ENCODE measurements around the gene SCAMP4.

Gene SCAMP4

DNA sequence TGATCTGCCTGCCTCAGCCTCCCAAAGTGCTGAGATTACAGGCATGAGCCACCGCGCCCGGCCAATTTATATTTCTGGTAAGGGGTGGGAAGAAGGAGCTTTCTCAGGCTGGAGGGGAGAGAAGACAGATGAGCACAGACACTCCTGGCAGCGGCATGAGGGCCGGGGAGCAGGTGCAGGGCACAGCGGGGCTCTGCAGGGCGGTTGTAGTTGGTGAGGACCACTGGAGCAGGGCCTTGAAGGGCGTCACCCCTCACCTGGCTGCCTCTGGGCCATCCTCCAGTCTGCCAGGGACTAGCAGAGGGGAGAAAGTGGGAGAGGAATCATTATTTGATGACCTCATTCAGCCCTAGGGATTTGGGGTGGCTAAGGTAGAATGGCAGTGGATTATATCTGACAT is 27.2 kb downstream of the SCAMP4 start:
- no peak for DNase-seq (ENCODE audit: low read depth)
- no peak overlapping the region for H3K4me3 ChIP-seq (ENCODE audit: low read depth, low read length)

- H3K4me3 ChIP-seq (ENCODE audit: low read depth, low read length), result no peak overlapping the region
- DNase-seq (ENCODE audit: low read depth), result no peak
These were observed 28.0 kb downstream of the SCAMP4 start for GRCh38 chr19:1933244-1933643.

DNA sequence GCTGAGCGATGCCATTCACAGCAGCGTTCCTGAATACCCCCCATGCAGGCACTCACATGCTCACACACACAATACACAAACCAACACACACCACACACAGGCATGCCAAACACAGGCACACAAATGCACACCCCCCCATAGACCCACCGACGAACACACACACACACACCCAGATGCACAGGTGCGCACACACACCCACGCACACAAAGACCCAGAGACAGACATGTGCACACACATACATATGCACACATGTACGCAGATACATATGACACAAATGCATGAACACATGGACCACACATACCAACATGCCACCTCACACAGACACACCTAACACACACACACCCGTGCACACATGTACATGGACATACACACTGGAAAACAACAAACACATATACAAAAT is 28.7 kb downstream of the SCAMP4 start:
- no peak for DNase-seq (ENCODE audit: low read depth)
- no peak overlapping the region for H3K4me3 ChIP-seq (ENCODE audit: low read depth, low read length)

DNA sequence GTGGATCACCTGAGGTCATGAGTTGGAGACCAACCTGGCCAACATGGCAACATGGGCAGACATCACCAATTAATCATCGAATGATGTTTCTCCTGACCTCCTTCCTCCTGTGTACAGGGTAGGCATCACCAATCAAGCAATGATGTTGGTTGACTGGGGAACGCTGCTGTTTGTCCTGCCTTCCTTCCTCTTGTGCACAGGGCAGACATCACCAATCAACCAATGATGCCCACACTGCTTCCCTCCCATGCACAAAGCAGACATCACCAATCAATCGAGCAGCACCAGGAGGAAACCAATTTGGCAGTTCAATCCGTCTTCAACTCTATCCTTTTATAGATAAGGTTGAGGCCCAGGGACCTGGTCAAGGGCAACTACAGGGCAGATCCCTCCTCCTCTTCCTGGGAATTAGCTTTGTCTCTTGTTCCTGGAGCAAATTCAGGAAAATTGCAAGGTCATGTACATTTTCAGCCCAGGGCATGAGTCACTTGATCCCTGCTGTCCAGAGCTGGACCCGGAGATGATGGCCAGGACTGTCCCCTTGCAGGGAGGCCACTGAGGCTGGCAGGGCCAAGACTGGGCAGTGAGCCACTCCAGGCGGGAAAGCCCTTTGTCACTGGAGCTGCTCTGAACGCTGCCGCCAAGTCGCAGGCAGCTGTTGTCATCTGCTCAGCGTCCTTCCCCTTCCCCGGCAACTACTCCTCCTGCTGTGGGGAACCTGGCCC is 30.4 kb downstream of the SCAMP4 start:
- H3K4me3 ChIP-seq (ENCODE audit: low read depth, low read length), result no peak overlapping the region
- no peak for DNase-seq (ENCODE audit: low read depth)

- H3K4me3 ChIP-seq (ENCODE audit: low read depth, low read length), result no peak overlapping the region
- no peak for DNase-seq (ENCODE audit: low read depth)
These were observed 31.2 kb downstream of the SCAMP4 start for GRCh38 chr19:1936430-1936829.

GRCh38 chr19:1936916-1937610 is 31.9 kb downstream of the SCAMP4 start:
- no peak for DNase-seq (ENCODE audit: low read depth)
- H3K4me3 ChIP-seq (ENCODE audit: low read depth, low read length), result no peak overlapping the region

DNA sequence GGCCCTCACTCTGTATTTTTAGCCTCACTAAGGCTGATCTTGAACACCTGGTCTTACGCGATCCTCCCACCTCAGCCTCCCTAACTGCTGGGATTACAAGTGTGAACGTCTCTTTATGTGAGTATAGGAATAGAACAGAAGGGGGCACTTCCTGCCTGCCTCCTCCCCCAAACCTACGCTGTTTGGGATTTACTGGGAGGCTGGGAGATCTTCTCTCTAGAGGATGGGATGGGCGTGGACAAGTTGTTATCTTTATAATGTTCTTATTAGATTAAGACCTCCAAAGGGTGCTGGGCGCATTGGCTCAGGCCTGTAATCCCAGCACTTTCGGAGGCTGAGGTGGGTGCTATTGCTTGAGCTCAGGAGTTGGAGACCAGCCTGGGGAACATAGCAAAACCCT is 32.9 kb downstream of the SCAMP4 start:
- no peak for DNase-seq (ENCODE audit: low read depth)
- no peak overlapping the region for H3K4me3 ChIP-seq (ENCODE audit: low read depth, low read length)

DNA sequence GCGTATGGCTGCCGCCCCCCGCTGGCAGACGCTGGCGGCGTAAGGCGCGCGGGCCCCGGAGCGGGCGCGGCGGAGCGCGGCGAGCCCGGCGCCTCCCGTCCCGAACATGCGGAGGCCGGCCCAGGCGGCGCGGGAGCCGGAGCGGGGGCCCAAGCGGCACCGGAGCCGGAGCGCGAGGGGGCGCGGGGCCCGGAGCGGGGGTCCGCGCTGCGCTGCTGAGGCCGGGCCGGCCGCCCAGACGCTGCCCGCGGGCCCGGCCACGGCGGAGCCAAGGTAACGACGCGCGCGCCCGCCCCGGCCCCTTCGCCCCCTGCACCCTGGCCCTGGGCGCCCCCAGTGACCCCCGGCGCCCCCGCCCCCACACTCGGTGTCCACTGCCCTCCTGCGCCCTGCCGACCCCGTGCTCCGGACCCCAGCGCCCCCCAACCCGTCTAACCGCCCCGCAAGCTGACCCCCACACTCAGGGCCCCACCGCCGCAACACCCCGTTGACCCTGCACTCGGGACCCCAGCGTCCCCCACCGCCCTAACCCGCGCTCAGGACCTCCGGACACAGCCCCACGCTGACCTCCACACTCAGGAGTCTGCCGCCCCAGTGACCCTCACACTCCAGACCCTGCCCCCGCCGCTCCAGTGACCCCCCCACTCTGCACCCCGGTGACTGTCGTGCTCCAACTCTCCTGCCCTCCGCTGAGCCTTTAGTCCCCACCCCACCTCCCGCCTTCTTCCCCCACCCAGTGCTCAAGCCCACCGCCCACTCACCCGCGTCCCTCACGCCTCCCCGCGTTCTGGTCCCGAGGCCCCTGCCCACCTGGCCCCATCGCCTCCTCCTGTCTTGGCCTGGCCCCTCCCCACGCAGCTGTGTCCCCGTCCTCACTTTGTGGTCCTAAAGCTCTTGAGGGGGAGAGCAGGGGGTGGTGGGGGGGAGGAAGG is 36.2 kb downstream of the SCAMP4 start, which contains the start of gene CSNK1G2:
TSS of gene CSNK1G2 (plus strand) at position 27 of the 932 bp plus-strand sequence. CDS start 28,601 bp downstream, outside the sequence.
- peak within 1 kb of the TSS; percentile 79 for H3K4me3 ChIP-seq (ENCODE audit: low read depth, low read length)
- DNase-seq (ENCODE audit: low read depth), result no peak

DNA sequence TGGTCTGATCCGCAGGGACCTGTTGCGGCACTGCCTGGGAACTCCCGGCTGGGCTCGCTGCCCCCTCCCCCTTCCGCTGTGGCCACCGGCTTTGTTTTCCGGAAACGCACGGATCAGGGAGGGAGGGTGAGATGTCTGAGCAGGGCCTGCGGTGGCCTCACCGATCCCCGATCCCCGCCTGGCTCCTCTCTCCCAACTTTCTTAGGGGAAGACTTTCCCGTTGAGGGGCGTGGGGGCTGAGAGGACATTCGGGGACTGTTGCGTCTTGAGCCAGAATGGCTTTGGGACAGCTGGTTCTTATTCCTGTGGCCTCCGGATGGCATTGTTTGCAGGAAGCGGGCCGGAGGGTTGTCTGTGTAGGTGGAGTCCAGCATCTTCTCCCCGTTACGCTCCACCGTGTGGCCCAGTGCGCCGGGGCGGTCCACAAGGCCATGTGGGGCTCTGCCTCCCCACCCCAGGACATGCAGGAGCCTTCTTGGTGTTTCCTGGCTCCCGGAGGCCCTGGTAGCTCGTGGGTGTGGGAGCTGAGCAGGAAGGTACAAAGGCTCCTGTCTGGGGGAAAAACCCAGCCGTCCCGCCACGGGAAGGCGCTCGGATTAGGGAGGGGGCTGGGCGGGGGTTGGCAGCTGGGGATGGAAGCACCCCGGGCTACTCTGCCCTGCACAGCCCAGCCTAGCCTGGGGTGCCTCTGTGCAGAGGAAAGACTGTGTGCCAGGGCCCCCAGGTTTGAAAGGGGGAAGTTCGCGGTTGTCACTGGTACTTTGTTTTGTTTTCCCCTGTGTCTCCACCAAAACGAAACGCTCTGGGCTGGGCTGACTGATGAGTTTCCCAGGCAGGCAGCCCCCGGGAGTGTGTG is 37.1 kb downstream of the SCAMP4 start:
- H3K4me3 ChIP-seq (ENCODE audit: low read depth, low read length), result peak overlapping the region; percentile 79
- no peak for DNase-seq (ENCODE audit: low read depth)

DNA sequence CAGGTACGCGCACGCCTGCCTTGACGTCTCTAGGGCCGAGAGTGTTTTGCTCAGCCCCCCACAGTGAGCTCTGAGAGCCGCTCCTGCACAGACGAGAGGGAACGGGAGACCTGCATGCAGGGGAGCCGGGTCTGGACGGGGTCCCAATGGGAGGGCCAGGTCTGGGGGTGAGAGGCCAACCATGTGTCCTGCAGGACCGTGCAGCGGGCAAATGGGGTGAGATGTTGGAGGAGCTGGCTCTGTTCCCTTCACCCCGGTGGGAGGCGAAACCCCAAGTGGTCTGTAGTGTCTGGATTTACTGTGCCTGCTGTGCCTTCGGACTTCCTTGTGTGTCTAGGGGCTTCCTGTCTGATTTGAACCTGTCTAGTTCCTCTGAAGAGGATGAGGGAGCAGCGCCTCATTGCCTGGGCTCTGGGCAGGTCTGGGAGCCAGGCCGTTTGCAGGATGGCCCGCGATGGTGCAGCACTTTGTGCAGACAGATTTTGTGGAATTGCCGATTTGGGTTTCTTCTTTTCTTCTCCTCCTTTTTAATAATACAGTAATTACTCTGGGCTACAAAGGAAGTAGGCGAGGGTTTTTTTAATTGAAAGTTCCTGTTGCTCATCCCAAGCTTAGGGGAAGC is 37.8 kb downstream of the SCAMP4 start:
- H3K4me3 ChIP-seq (ENCODE audit: low read depth, low read length), result peak overlapping the region; percentile 79
- no peak for DNase-seq (ENCODE audit: low read depth)

DNA sequence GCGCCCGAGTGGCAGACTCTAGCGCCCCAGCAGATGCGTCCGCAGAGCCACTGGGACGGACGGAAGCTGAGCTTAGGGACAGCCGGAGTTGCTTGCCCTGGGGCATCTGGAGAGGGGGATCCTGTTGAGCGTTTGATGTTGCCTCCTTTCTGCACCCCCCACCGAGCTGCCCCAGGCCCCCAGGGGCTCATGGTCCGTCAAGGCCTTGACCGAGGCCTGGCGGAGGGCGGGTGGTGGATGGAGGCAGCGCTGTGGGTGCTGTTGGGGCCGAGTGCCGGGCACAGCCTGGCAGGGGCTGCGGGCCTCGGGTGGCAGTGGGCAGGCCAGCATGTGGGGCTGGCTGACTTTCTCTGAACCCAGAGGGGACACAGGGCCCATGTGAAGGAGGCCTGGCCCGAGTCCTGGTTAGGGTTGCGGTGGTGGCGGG is 38.5 kb downstream of the SCAMP4 start:
- DNase-seq (ENCODE audit: low read depth), result no peak
- H3K4me3 ChIP-seq (ENCODE audit: low read depth, low read length), result no peak overlapping the region

DNA sequence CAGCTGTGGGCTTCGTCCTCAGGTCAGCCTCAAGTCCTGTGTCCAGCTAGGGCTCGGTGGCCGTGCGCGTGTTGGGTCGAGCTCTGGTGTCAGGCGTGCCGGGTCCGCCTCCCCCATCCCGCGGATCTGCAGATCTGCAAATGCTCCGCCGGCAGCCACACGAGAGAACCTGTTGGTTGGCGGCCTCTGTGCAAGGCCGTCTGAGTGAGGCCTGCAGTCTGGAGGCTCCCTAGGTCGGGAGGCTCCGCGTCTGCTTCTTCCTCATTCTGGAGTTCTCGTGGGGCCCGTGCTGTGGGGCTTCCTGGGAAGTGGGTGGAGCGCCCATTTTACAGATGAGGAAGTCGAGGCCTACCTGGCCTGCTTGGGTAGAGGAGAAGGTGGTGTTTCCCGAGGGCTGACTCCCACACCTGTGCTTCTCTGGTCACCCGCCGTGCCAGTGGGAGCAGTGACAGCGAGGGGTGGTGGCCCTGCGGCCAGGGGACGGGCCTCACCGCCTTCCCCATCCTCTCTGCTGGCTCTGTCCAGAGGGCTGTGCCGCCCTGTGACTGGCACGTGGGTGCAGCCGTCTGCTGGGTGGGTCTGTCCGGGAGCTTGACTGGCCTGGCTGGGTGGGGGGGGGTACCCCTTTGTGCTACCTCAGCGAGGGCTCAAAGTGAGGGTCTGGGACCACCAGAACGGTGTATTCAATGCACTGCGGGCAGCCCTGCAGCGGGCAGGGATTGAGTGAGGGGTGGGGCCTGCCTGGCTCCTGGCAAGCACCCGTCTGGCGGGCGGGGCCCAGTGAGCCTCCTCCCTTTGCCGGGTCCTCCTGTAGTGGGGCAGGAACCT is 39.1 kb downstream of the SCAMP4 start:
- no peak overlapping the region for H3K4me3 ChIP-seq (ENCODE audit: low read depth, low read length)
- no peak for DNase-seq (ENCODE audit: low read depth)

DNA sequence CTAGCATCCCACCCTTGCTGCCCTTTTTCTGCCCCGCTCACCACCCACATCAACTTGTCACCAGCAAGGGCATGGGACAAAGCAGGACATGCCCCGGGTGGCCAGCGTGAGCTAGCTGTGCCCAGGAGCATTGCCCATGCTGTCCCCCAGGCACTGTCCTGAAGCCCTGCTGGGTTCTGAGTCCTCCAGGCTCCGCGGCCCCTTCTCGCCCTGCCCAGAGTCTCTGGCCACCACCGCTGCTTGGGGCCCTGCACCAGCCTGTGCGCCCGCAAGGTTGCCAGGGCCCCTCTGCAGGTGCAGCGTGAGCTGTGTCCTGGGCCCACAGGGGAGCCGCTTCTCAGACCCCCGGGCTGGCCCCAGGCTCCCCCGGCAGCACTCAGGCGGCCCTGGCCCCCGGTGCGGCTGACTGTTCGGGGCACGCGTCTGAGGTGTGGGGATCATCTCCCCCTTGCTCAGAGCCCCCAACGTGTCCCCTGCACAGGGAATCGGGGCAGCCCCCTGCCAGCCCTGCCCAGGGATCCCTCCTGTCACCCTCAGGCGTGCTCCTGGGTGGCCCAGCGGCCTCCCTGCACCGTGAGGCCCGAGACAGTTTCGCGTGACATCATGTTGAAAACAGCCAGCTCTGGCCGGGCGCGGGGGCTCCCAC is 39.8 kb downstream of the SCAMP4 start:
- H3K4me3 ChIP-seq (ENCODE audit: low read depth, low read length), result no peak overlapping the region

GRCh38 chr19:1945899-1946298 is 40.7 kb downstream of the SCAMP4 start:
- no peak overlapping the region for H3K4me3 ChIP-seq (ENCODE audit: low read depth, low read length)
- DNase-seq (ENCODE audit: low read depth), result no peak

More for the DNA sequence above, 39.8 kb downstream of the SCAMP4 start:
- DNase-seq (ENCODE audit: low read depth), result no peak

- DNase-seq (ENCODE audit: low read depth), result no peak
- H3K4me3 ChIP-seq (ENCODE audit: low read depth, low read length), result no peak overlapping the region
These were observed 42.5 kb downstream of the SCAMP4 start for GRCh38 chr19:1947651-1948209.

GRCh38 chr19:1949304-1950101 is 44.3 kb downstream of the SCAMP4 start:
- no peak overlapping the region for H3K4me3 ChIP-seq (ENCODE audit: low read depth, low read length)
- no peak for DNase-seq (ENCODE audit: low read depth)
